Hematopoietic multipotent progenitor cell (in vitro differentiated cells): ENCODE results near the gene SLC12A2. TPM values are rescaled to one million over a fixed set of nuclear protein-coding genes. Genes with fewer than 3 reads are reported as not detected.
A peak's percentile ranks its signal among the peaks of the same experiment; 100 is the strongest.

ENCODE experiments used
- DNase-seq, 3 donors: peaks; one replicate each; pipeline ENCODE4 v3.0.0-alpha.2; 2011 to 2015; ENCODE audit warnings: low read depth in 2 of 3, low spot score in 2 of 3
- total RNA-seq: library from RNA; depleted of rRNA; stranded (reverse); fragments of >200 nt; gene quantifications from one replicate; pipeline ENCODE4 v1.2.3, GENCODE V29; 2012

SLC12A2 gene
- total RNA-seq, 1 donor: 22.9 TPM

- DNase-seq: no peak
Measured at GRCh38 chr5:128093368-128093767, 9.8 kb downstream of the SLC12A2 start.

GRCh38 chr5:128097224-128097623 is 13.7 kb downstream of the SLC12A2 start:
- no peak for DNase-seq

GRCh38 chr5:128097781-128098180 is 14.2 kb downstream of the SLC12A2 start:
- peak in 1 of 3 donors; percentile 28 for DNase-seq

- DNase-seq: no peak
Measured at GRCh38 chr5:128099944-128100343, 16.4 kb downstream of the SLC12A2 start.

- no peak for DNase-seq
Measured at GRCh38 chr5:128100860-128101557, 17.4 kb downstream of the SLC12A2 start.

- DNase-seq: no peak
Measured at GRCh38 chr5:128101676-128102075, 18.1 kb downstream of the SLC12A2 start.

GRCh38 chr5:128105203-128105602 is 21.6 kb downstream of the SLC12A2 start:
- DNase-seq: no peak

GRCh38 chr5:128109138-128109537 is 25.6 kb downstream of the SLC12A2 start:
- no peak for DNase-seq

- DNase-seq: no peak
Measured at GRCh38 chr5:128109766-128110165, 26.2 kb downstream of the SLC12A2 start.

GRCh38 chr5:128111818-128112448 is 28.4 kb downstream of the SLC12A2 start:
- DNase-seq: no peak

- no peak for DNase-seq
Measured at GRCh38 chr5:128116445-128116844, 32.9 kb downstream of the SLC12A2 start.

GRCh38 chr5:128118214-128118613 is 34.6 kb downstream of the SLC12A2 start:
- no peak for DNase-seq

GRCh38 chr5:128121651-128122050 is 38.1 kb downstream of the SLC12A2 start:
- no peak for DNase-seq

- DNase-seq: no peak
Measured at GRCh38 chr5:128123936-128124335, 40.4 kb downstream of the SLC12A2 start.

GRCh38 chr5:128126241-128126640 is 42.7 kb downstream of the SLC12A2 start:
- DNase-seq: no peak

- no peak for DNase-seq
Measured at GRCh38 chr5:128132499-128132898, 48.9 kb downstream of the SLC12A2 start.

- DNase-seq: no peak
Measured at GRCh38 chr5:128135286-128135685, 51.7 kb downstream of the SLC12A2 start.

- no peak for DNase-seq
Measured at GRCh38 chr5:128143911-128144310, 60.3 kb downstream of the SLC12A2 start.

GRCh38 chr5:128144491-128144890 is 60.9 kb downstream of the SLC12A2 start:
- no peak for DNase-seq

GRCh38 chr5:128146671-128147070 is 63.1 kb downstream of the SLC12A2 start:
- no peak for DNase-seq

- no peak for DNase-seq
Measured at GRCh38 chr5:128154943-128155342, 71.4 kb downstream of the SLC12A2 start.

- DNase-seq: no peak
Measured at GRCh38 chr5:128155776-128156175, 72.2 kb downstream of the SLC12A2 start.
